H1 (cell line): ENCODE measurements around the gene LMNTD2. TPM values are rescaled to one million over a fixed set of nuclear protein-coding genes. Genes with fewer than 3 reads are reported as not detected.

Experiments used
- CTCF ChIA-PET: fragments of 300-600 bp; sonication (Branson Sonifier 250); formaldehyde crosslinking; loops from one replicate; lab custom pipeline; 2021; ENCODE audit not compliant: partially characterized antibody; lab: Charles Lee
- POLR2A ChIA-PET: fragments of 300-600 bp; sonication (Branson Sonifier 250); formaldehyde crosslinking; loops from one replicate; lab custom pipeline; 2021; ENCODE audit warnings: inconsistent platforms; ENCODE audit not compliant: partially characterized antibody; lab: Charles Lee
- DNase-seq, 2 experiments: peaks; one replicate each; pipeline versions ENCODE4 v3.0.0 to v3.0.0-alpha.2; 2010 to 2022; ENCODE audit warnings: low spot score in 2 of 2, low read depth in 1 of 2, mixed read lengths in 1 of 2
- FAIRE-seq: peaks from 2 replicates; lab custom pipeline; 2011; peaks lifted over from hg19 to GRCh38; lab: Jason Lieb, UNC
- H2AFZ ChIP-seq: 2 replicates; pipeline ENCODE4 v1.8.1; 2012; ENCODE audit warnings: low read length, inconsistent platforms
- H2AK5ac ChIP-seq: 2 replicates; pipeline ENCODE4 v1.6.1; 2013; ENCODE audit warnings: low read depth, low read length
- H2BK120ac ChIP-seq: replicated peaks from 2 replicates; pipeline ENCODE3; 2013; ENCODE audit warnings: low read depth, low read length, inconsistent platforms
- H2BK12ac ChIP-seq: 2 replicates; pipeline ENCODE4 v1.6.1; 2013; ENCODE audit warnings: low read depth, low read length
- H2BK15ac ChIP-seq: 2 replicates; pipeline ENCODE4 v1.6.1; 2013; ENCODE audit warnings: low read length
- H2BK20ac ChIP-seq: 2 replicates; pipeline ENCODE4 v1.6.1; 2013; ENCODE audit warnings: low read length
- H2BK5ac ChIP-seq: 2 replicates; pipeline ENCODE4 v1.6.1; 2013; ENCODE audit warnings: low read depth, low read length
- H3K14ac ChIP-seq: 2 replicates; pipeline ENCODE4 v1.6.1; 2013; ENCODE audit warnings: inconsistent platforms; ENCODE audit not compliant: insufficient read length
- H3K18ac ChIP-seq: 2 replicates; pipeline ENCODE4 v1.6.1; 2013; ENCODE audit warnings: low read length; ENCODE audit errors: extremely low read depth
- H3K23ac ChIP-seq: 2 replicates; pipeline ENCODE4 v1.6.1; 2013; ENCODE audit warnings: inconsistent platforms; ENCODE audit not compliant: insufficient read length
- H3K23me2 ChIP-seq: 2 replicates; pipeline ENCODE4 v1.6.1; 2013; ENCODE audit warnings: low read depth, low read length
- H3K27ac ChIP-seq: 2 replicates; pipeline ENCODE4 v1.6.1; 2011; ENCODE audit warnings: low read depth, low read length, inconsistent platforms
- H3K27me3 ChIP-seq, 4 experiments: replicated peaks in 1 of 4; 1 replicate in 1 of 4; 2 replicates in 3 of 4; pipeline versions ENCODE4 v1.6.1 to v1.8.1; 2011 to 2013; ENCODE audit warnings: low read length in 3 of 4, mild to moderate bottlenecking in 3 of 4, inconsistent platforms in 2 of 4, mixed read lengths in 2 of 4, moderate library complexity in 1 of 4; ENCODE audit not compliant: control insufficient read depth in 3 of 4, insufficient read depth in 3 of 4; ENCODE audit errors: extremely low read depth in 1 of 4
- H3K36me3 ChIP-seq, 4 experiments: 2 replicates each; pipeline versions ENCODE4 v1.6.1 to v1.8.1; 2011 to 2013; ENCODE audit warnings: mild to moderate bottlenecking in 4 of 4, low read length in 3 of 4, moderate library complexity in 2 of 4, control low read depth in 1 of 4, inconsistent platforms in 1 of 4; ENCODE audit not compliant: insufficient read depth in 4 of 4, control insufficient read depth in 2 of 4
- H3K4ac ChIP-seq: replicated peaks from 2 replicates; pipeline ENCODE3; 2013; ENCODE audit warnings: low read length, low read depth, mixed read lengths, inconsistent platforms; ENCODE audit not compliant: insufficient read length
- H3K4me1 ChIP-seq, 4 experiments: replicated peaks in 1 of 4; 1 replicate in 1 of 4; 2 replicates in 3 of 4; pipeline versions ENCODE4 v1.6.1 to v1.8.1; 2011 to 2013; ENCODE audit warnings: low read length in 3 of 4, inconsistent platforms in 2 of 4, mixed read lengths in 1 of 4; ENCODE audit not compliant: insufficient read depth in 4 of 4, control insufficient read depth in 3 of 4
- H3K4me2 ChIP-seq, 2 experiments: 2 replicates each; pipeline versions ENCODE4 v1.6.1 to v1.8.1; 2011 to 2013; ENCODE audit warnings: low read depth in 2 of 2, low read length in 2 of 2, control low read depth in 1 of 2, inconsistent platforms in 1 of 2, mild to moderate bottlenecking in 1 of 2; ENCODE audit not compliant: insufficient read depth in 1 of 2
- H3K4me3 ChIP-seq, 4 experiments: fragments of 200-600, 300-600 bp in 1 of 4; sonication (generic), shearing (Covaris generic), sonication (Bioruptor Twin) in 1 of 4; 2 replicates each; pipeline versions ENCODE4 v1.5.1 to v1.8.1; 2011 to 2016; ENCODE audit warnings: low read length in 4 of 4, low read depth in 3 of 4, control low read depth in 2 of 4, inconsistent platforms in 2 of 4, mild to moderate bottlenecking in 2 of 4, mixed read lengths in 1 of 4, moderate library complexity in 1 of 4; ENCODE audit not compliant: insufficient read depth in 2 of 4; ENCODE audit errors: extremely low read depth in 1 of 4
- H3K56ac ChIP-seq: replicated peaks from 2 replicates; pipeline ENCODE3; 2013; ENCODE audit warnings: low read depth, mild to moderate bottlenecking, mixed read lengths, low read length, inconsistent platforms; ENCODE audit not compliant: insufficient read length
- H3K79me1 ChIP-seq: 2 replicates; pipeline ENCODE4 v1.6.1; 2013; ENCODE audit warnings: low read depth, low read length, control low read depth
- H3K79me2 ChIP-seq, 2 experiments: 2 replicates each; pipeline versions ENCODE4 v1.6.1 to v1.8.1; 2012 to 2013; ENCODE audit warnings: low read length in 2 of 2, mild to moderate bottlenecking in 2 of 2, inconsistent platforms in 1 of 2; ENCODE audit not compliant: insufficient read depth in 2 of 2, control insufficient read depth in 1 of 2
- H3K9ac ChIP-seq, 4 experiments: replicated peaks in 1 of 4; 1 replicate in 1 of 4; 2 replicates in 3 of 4; pipeline versions ENCODE4 v1.6.1 to v1.8.1; 2011 to 2013; ENCODE audit warnings: low read depth in 3 of 4, low read length in 3 of 4, control low read depth in 2 of 4, mild to moderate bottlenecking in 2 of 4, moderate library complexity in 2 of 4, inconsistent platforms in 1 of 4; ENCODE audit errors: extremely low read depth in 1 of 4
- H3K9me3 ChIP-seq, 2 experiments: 2 replicates each; pipeline versions ENCODE4 v1.6.1 to v1.8.1; 2012 to 2013; ENCODE audit warnings: mild to moderate bottlenecking in 2 of 2, moderate library complexity in 2 of 2, control low read depth in 1 of 2, inconsistent platforms in 1 of 2, low read depth in 1 of 2, low read length in 1 of 2, mixed read lengths in 1 of 2; ENCODE audit not compliant: insufficient read depth in 2 of 2
- H4K20me1 ChIP-seq, 2 experiments: replicated peaks in 1 of 2; 2 replicates each; pipeline versions ENCODE3 to v1.8.1; 2011 to 2013; ENCODE audit warnings: inconsistent platforms in 2 of 2, low read length in 2 of 2, mild to moderate bottlenecking in 1 of 2; ENCODE audit not compliant: insufficient read depth in 2 of 2, control insufficient read depth in 1 of 2
- H4K5ac ChIP-seq: 2 replicates; pipeline ENCODE4 v1.6.1; 2013; ENCODE audit warnings: low read length, low read depth, mixed read lengths, inconsistent platforms; ENCODE audit not compliant: insufficient read length
- H4K8ac ChIP-seq: 2 replicates; pipeline ENCODE4 v1.8.0; 2013; ENCODE audit warnings: mild to moderate bottlenecking, moderate library complexity, low read length, inconsistent platforms; ENCODE audit not compliant: insufficient read depth; ENCODE audit errors: extremely low read depth
- H4K91ac ChIP-seq: replicated peaks from 2 replicates; pipeline ENCODE3; 2013; ENCODE audit warnings: low read length, mixed read lengths, inconsistent platforms; ENCODE audit not compliant: insufficient read length
- CBX8 ChIP-seq: fragments of 300-800, 300-1000 bp; sonication (generic); IDR thresholded peaks from 2 replicates; pipeline ENCODE4 v1.7.1; 2016; ENCODE audit warnings: low read depth, low read length, borderline replicate concordance
- FOSL1 ChIP-seq: IDR thresholded peaks from 2 replicates; pipeline ENCODE4 v1.6.1; 2011; ENCODE audit warnings: mild to moderate bottlenecking, low read depth, low read length, moderate library complexity; ENCODE audit not compliant: insufficient read depth
- JUND ChIP-seq: IDR thresholded peaks from 2 replicates; pipeline ENCODE4 v1.6.1; 2011; ENCODE audit warnings: mild to moderate bottlenecking, improper control_type of control experiment, low read length
- WGBS, 2 experiments: shearing (Covaris generic) in 1 of 2; methylation state at CpG; one replicate each; pipeline versions ENCODE4 v1.1.6 to v1.1.7; 2013 to 2015; ENCODE audit warnings: low lambda C conversion rate in 2 of 2, mixed read lengths in 2 of 2, inconsistent platforms in 1 of 2, low coverage in 1 of 2, missing lambda C conversion rate in 1 of 2; ENCODE audit not compliant: insufficient replicate concordance in 2 of 2, insufficient coverage in 1 of 2, insufficient read length in 1 of 2; ENCODE audit errors: extremely low coverage in 1 of 2, missing lambda C conversion rate in 1 of 2; 5-methylcytosine and 5-hydroxymethylcytosine counted together
- polyA plus RNA-seq, 7 experiments: library from polyadenylated mRNA; depleted of rRNA in 3 of 7; stranded (reverse) in 5 of 7; unstranded in 2 of 7; fragments of >200 nt in 5 of 7; fragments of 200-250 nt in 2 of 7; gene quantifications; 1 replicate in 5 of 7; 2 replicates in 1 of 7; 4 replicates in 1 of 7; pipeline versions ENCODE4 v1.2.1 to v1.2.3, GENCODE V29; 2011 to 2013; ENCODE audit warnings: missing spikeins in 2 of 7, mixed read lengths in 2 of 7
- total RNA-seq: library from RNA; stranded (reverse); fragmentation: NEBNext Ultra II Directional; extraction: Animal tissue kit (Norgen Biotek cat#: 25700); gene quantifications from 2 replicates; pipeline ENCODE4 v1.2.1, GENCODE V29; 2021

Gene LMNTD2
- total and polyA plus RNA-seq, 2 of the 8 experiments (the other 6 are each of a cell fraction or from before 2014, with no cell fraction given) = 1.6 to 3.1 TPM

- DNase-seq (no peak), FAIRE-seq (no peak)
- no peaks in the 10 kb centered on the region for H3K23me2 ChIP-seq
- H3K79me1 ChIP-seq = peaks cover 6% of the 10 kb centered on the region; the same call in 1 of the 2 replicates
- H2BK15ac ChIP-seq = no peak overlapping the region
- 95% methylated on average over 22 of the region's 23 CpGs; no CpG with 5 or more reads in 1 of the 2 experiments for WGBS, 2 experiments
- no peak overlapping the region for H4K8ac ChIP-seq
- no peak overlapping the region for H3K4me3 ChIP-seq
- no peak overlapping the region for H2BK120ac ChIP-seq
- H3K56ac ChIP-seq = no peak overlapping the region
- H3K79me2 ChIP-seq = no peaks in the 10 kb centered on the region
- H3K27ac ChIP-seq = no peak overlapping the region
- H3K23ac ChIP-seq = no peak overlapping the region
- no peak overlapping the region for H3K9ac ChIP-seq
- no peak overlapping the region for H3K4ac ChIP-seq
- H2AFZ ChIP-seq = no peak overlapping the region
- H3K27me3 ChIP-seq = no peaks in the 10 kb centered on the region
- ChIA-PET CTCF (interaction anchor here (0.6 to 1.4 kb wide), 3 partner anchors 10 to 47 kb away, joined by 3 to 6 read pairs (median 3); no protein-coding TSS in a partner anchor), POLR2A (interaction anchor here (1.0 to 1.5 kb wide), 4 partner anchors 10 to 146 kb away, joined by 3 to 4 read pairs (median 3); partner anchors contain the start of genes IRF7 and TALDO1)
- H3K18ac ChIP-seq = no peak overlapping the region
- H3K36me3 ChIP-seq = peaks cover 29 to 69% (median 54%) of the 10 kb centered on the region in 4 experiments
- TF ChIP-seq CBX8 (no peak), FOSL1 (no peak), JUND (no peak)
- H2AK5ac ChIP-seq = no peak overlapping the region
- H3K4me1 ChIP-seq = no peaks in the 10 kb centered on the region
- no peak overlapping the region for H2BK20ac ChIP-seq
- H3K9me3 ChIP-seq = no peaks in the 10 kb centered on the region
- no peak overlapping the region for H4K91ac ChIP-seq
- no peak overlapping the region for H2BK5ac ChIP-seq
- H3K14ac ChIP-seq = no peak overlapping the region
- H4K20me1 ChIP-seq = peaks cover 0 to 19% of the 10 kb centered on the region in 2 experiments
- no peak overlapping the region for H4K5ac ChIP-seq
- H3K4me2 ChIP-seq = no peak overlapping the region
- H2BK12ac ChIP-seq = no peak overlapping the region
These were observed 41.2 kb upstream of the LMNTD2 start for GRCh38 chr11:601573-602245.
